SH-SY5Y (cell line): ENCODE measurements around the gene MTHFS.

Source experiments
- GATA2 ChIP-seq: IDR thresholded peaks from 2 replicates; pipeline ENCODE4 v1.6.1; 2011; ENCODE audit warnings: mild to moderate bottlenecking, low read depth, low read length
- GATA3 ChIP-seq: IDR thresholded peaks from 2 replicates; pipeline ENCODE4 v1.6.1; 2011; ENCODE audit warnings: low read depth, mild to moderate bottlenecking, low read length, moderate library complexity

The MTHFS gene

DNA sequence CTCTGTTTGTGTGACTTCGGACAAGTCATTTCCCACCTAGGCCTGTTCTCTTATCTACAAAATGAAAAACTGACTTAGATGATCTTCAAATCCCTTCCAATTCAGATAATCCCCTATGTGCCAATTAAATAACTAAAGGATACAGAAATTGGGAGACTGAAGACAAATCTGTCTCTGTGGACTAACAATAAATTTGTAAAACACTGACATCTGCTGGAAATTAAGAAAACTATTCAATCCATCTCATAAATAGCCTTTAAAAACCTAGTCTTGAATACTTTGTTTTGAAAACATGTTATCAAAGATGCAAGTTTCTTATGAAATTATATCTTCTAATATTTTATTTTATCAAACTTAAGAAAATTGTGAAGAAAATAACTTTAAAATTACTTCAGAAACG is 38.3 kb downstream of the MTHFS start:
- no peak for TF ChIP-seq GATA2
- TF ChIP-seq GATA3 = no peak

- TF ChIP-seq GATA3 (no peak), GATA2 (no peak)
These were observed 43.1 kb downstream of the MTHFS start for GRCh38 chr15:79853492-79854328.

GRCh38 chr15:79849789-79850188 is 47.0 kb downstream of the MTHFS start:
- no peak for TF ChIP-seq GATA3
- no peak for TF ChIP-seq GATA2

DNA sequence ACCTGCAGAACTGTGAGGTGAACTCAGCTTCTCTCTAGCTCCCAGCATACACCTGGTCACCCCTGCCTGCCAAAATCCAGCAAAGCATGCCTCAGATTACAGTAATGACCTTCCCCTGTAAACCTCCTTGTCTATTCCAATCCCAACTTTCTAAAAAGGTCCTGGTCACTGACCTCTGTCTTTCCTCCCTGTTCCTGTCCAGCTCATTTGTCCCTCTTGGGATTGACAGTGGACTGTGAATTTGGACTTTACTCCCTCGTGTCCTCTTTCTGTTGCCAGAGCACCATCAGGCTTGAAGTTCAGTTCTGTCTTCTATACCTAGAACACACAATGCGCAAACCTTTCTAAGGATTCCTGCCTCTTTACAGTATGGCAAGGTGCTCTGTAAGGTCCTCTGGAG is 50.3 kb downstream of the MTHFS start:
- no peak for TF ChIP-seq GATA2
- no peak for TF ChIP-seq GATA3

GRCh38 chr15:79844221-79844620 is 52.6 kb downstream of the MTHFS start:
- TF ChIP-seq GATA2 (no peak), GATA3 (no peak)

DNA sequence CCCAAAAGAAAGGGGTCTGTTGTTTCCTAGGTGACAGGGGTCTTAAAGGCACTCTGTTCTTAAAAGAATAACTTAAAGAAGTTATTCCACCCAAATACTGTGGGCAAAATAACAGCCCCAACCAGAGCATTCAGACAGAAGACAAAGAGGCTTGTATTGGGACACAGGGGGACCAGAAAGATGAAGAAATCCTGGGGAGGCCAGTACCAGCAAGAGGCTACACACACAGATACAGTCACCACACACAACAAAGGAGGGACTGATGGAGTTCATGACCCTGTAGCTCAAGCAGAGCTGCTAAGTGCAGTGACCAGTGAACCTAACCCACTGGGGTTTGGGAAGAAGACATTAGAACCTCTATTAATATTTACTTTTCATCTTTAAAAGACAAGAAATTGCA is 59.0 kb downstream of the MTHFS start:
- TF ChIP-seq GATA3 = no peak
- TF ChIP-seq GATA2 = no peak

- no peak for TF ChIP-seq GATA2
- TF ChIP-seq GATA3 = no peak
These were observed 62.3 kb downstream of the MTHFS start for GRCh38 chr15:79834495-79834894.

GRCh38 chr15:79832367-79833120 is 64.3 kb downstream of the MTHFS start:
- TF ChIP-seq GATA2 (no peak), GATA3 (no peak)

GRCh38 chr15:79831604-79832003 is 65.2 kb downstream of the MTHFS start:
- no peak for TF ChIP-seq GATA3
- TF ChIP-seq GATA2 = no peak

GRCh38 chr15:79829950-79830349 is 66.9 kb downstream of the MTHFS start:
- TF ChIP-seq GATA3 (no peak), GATA2 (no peak)

DNA sequence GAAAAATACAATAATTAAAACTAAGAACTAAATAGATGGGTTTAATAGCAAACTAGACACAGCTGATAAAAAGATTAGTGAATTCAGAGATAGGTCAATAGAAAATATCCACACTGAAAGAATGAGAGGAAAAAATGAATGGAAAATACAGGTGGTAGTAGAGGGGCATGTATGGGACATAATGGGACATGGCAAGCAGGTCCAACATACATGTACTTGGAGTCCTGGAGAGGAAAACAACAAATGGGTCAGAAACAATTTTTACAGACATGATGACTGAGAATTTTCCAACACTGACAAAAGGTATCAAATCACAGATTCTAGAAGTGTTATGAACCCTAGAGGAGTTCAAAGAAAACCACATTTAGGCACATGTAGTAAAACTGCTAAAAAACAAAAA is 68.4 kb downstream of the MTHFS start:
- TF ChIP-seq GATA2 (no peak), GATA3 (no peak)

DNA sequence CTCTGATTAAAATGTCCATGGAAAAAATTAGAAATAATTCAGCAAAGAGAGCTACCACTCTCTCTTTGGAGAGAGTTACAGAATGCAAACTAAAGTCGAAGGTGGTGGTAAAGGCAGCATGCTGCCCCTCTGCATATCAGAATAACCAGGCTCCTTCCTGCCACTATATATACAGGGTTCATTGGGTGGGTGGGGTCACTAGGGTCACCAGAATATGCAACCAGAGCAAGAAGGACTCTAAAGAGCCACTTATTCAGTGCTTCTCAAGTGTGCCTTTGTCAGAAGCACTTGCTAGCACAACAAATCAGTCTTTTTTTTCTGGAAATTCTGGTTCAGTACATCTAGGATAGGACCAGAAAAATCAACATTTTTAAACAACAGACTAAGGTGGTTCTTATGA is 70.0 kb downstream of the MTHFS start:
- TF ChIP-seq GATA3 (no peak), GATA2 (no peak)

DNA sequence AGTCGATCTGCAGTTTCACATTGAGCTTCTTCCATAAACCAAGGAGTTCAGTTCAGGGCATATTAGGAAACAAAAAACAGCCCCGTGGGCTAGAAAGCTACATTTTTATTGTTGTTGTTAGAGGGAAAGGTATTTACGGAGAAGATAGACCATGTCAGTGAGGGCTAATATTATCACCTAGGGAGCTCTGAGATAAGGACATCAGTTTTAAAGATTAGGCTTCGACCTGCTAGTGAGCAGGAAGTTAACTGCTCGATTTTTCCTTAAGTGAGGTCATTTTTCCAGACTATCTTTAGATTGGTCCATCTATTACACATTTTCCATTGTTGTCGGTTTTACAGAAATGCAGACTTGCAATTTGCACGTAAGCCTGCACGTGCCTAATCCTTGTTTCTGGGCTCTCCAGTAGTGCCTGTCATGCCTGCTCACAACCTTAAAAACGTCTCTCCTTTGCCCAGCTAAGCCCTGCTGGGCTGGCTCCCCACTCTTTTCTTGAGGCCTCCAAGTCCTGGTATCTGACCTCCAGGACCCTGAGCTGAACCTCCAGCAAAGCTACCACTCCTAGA is 72.6 kb downstream of the MTHFS start:
- TF ChIP-seq GATA2 (no peak), GATA3 (no peak)

GRCh38 chr15:79820820-79821219 is 76.0 kb downstream of the MTHFS start:
- TF ChIP-seq GATA3 (no peak), GATA2 (no peak)

- TF ChIP-seq GATA3 (no peak), GATA2 (no peak)
These were observed 76.6 kb downstream of the MTHFS start for GRCh38 chr15:79820176-79820575.

DNA sequence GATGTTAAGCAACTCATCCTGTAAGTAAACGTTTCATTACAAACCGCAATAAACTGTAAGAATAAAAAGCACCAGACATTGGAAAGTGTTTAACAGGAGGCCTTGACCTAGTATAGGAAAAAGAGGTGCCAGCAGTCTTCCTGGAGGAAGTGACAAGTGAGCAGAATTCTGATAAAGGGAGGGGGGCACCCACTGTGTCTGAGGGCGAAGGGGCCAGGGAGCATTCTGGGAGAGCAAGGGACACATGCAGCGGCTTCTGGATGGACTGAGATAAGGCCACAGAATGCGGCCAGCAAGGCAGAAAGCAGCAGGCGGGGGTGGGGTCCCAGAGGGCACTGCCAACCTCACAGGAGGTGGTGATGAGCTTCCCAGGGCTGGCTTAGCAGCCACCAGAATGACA is 80.2 kb downstream of the MTHFS start:
- TF ChIP-seq GATA2 (no peak), GATA3 (no peak)
